HL-60 (cell line): ENCODE measurements around the gene ITGB5.

ENCODE experiments used
- CTCF ChIP-seq: IDR thresholded peaks from one replicate; pipeline ENCODE4 v1.5.1; 2011; ENCODE audit warnings: low read length, control low read depth, inconsistent platforms; ENCODE audit not compliant: insufficient read depth
- POLR2AphosphoS5 ChIP-seq: IDR thresholded peaks from 2 replicates; pipeline ENCODE4 v1.6.1; 2012; ENCODE audit warnings: low read depth

- TF ChIP-seq POLR2AphosphoS5 (no peak), CTCF (no peak)
Measured at GRCh38 chr3:124745756-124746155, 141.4 kb downstream of the ITGB5 start.
